ENCODE measurements around the gene APC. TPM values are rescaled to one million over a fixed set of nuclear protein-coding genes. Genes with fewer than 3 reads are reported as not detected.

APC gene
- total RNA-seq, 1 donor from 2014 or later: 53.9 TPM

DNA sequence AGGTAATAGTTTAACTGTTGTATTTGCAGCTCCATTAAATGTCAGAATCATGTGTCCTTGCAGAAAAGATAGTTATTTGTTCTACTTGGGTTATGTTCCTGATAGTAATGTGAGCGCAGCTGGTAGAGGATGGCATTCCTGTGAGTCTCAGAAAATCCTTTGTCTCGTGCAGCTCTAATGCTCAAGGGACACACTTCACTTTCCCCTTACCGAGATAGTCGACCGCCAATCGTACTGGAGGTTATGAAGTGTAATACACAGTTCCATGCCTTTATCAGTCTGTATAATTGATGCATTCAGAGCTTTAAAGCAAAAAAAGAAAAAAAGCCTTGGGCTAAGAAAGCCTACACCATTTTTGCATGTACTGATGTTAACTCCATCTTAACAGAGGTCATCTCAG, 63.2 kb downstream of the APC start:
- Histone ChIP-seq H3K36me3 (ENCODE audit: insufficient read depth, low read length) (peaks cover 2% of the 10 kb centered on the region), H3K27ac (ENCODE audit: low read depth, low read length) (no peak overlapping the region), H3K9ac (ENCODE audit: low read length) (no peak overlapping the region), H3K4me2 (ENCODE audit: low read length) (no peak overlapping the region), H3K79me2 (ENCODE audit: insufficient read depth, low read length) (no peaks in the 10 kb centered on the region), H4K20me1 (ENCODE audit: insufficient read depth, low read length) (peaks cover 3% of the 10 kb centered on the region), H3K4me3 (ENCODE audit: insufficient read depth, low read depth, low read length) (no peak overlapping the region), H3K27me3 (ENCODE audit: insufficient read depth, low read length) (no peaks in the 10 kb centered on the region), H3K4me1 (ENCODE audit: insufficient read depth, low read length) (peaks cover 3% of the 10 kb centered on the region), H2AFZ (ENCODE audit: low read depth, low read length) (no peak overlapping the region), H3K9me3 (ENCODE audit: insufficient read depth, low read depth, low read length) (no peaks in the 10 kb centered on the region)
- DNase-seq (ENCODE audit: low read depth): no peak
- H3K4me1 Mint-ChIP-seq (ENCODE audit: low read depth, unreplicated experiment): peaks cover 9% of the 10 kb centered on the region
- peaks cover 5% of the 10 kb centered on the region for H3K36me3 Mint-ChIP-seq (ENCODE audit: low read depth, unreplicated experiment)
- no peak for FAIRE-seq
- no peaks in the 10 kb centered on the region for H3K27me3 Mint-ChIP-seq (ENCODE audit: low read depth, unreplicated experiment)
- no peak overlapping the region for H3K4me3 Mint-ChIP-seq (ENCODE audit: unreplicated experiment)
- TF ChIP-seq EZH2 (IDR thresholded peaks at IDR 0.05; ENCODE audit: insufficient read depth, low read length): no peak
- TF ChIP-seq, protein P1, sequence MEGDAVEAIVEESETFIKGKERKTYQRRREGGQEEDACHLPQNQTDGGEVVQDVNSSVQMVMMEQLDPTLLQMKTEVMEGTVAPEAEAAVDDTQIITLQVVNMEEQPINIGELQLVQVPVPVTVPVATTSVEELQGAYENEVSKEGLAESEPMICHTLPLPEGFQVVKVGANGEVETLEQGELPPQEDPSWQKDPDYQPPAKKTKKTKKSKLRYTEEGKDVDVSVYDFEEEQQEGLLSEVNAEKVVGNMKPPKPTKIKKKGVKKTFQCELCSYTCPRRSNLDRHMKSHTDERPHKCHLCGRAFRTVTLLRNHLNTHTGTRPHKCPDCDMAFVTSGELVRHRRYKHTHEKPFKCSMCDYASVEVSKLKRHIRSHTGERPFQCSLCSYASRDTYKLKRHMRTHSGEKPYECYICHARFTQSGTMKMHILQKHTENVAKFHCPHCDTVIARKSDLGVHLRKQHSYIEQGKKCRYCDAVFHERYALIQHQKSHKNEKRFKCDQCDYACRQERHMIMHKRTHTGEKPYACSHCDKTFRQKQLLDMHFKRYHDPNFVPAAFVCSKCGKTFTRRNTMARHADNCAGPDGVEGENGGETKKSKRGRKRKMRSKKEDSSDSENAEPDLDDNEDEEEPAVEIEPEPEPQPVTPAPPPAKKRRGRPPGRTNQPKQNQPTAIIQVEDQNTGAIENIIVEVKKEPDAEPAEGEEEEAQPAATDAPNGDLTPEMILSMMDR (IDR thresholded peaks at IDR 0.05; ENCODE audit: insufficient read depth, low read depth, low read length): no peak
- H3K27ac Mint-ChIP-seq (ENCODE audit: unreplicated experiment): no peak overlapping the region
- H3K9me3 Mint-ChIP-seq (ENCODE audit: unreplicated experiment): no peaks in the 10 kb centered on the region

DNA sequence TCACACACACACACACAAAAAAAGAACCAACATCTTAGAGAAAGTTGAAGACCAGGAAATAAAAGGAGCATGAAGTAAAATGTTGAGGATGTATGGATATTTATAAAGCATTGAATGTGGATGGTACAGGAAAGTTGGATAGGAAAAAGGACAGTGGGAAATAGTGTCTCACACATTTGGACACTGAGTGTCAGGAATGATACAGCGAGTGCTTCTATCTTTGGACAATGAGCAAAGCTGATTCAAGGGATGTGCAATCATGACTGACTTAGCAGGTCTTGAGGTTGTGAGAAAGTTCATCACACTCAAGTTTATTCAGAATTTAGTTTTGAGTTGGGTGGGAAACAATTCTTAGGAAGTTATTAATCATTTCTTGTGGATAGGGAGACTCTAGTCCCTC, 73.3 kb downstream of the APC start:
- no peak for DNase-seq (ENCODE audit: low read depth)
- H3K27ac Mint-ChIP-seq (ENCODE audit: unreplicated experiment): no peak overlapping the region
- no peak for FAIRE-seq

DNA sequence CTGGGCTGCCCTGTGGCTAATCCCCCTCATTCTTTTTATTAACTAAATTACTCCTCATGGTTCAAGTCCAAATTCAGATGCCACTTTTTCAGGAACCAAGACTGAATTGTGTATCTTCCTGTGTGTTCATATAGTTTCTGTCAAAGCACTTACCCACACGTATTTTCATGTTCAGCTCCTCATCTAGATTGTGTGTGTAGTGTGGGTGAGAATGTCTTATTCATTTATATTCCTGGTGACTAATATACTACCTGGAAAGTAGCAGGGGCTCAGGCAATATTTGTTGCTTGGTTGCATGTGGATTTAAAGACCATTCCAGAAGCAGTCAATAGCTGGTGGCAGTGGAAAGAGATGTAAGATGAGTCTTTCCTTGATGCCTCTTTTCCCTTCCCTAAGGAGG, 74.9 kb downstream of the APC start:
- no peaks in the 10 kb centered on the region for H3K79me2 ChIP-seq (ENCODE audit: insufficient read depth, low read length)
- H3K9me3 ChIP-seq (ENCODE audit: insufficient read depth, low read depth, low read length): no peaks in the 10 kb centered on the region
- Mint-ChIP-seq H3K4me1 (ENCODE audit: low read depth, unreplicated experiment) (no peaks in the 10 kb centered on the region), H3K27ac (ENCODE audit: unreplicated experiment) (no peak overlapping the region), H3K4me3 (ENCODE audit: unreplicated experiment) (no peak overlapping the region), H3K36me3 (ENCODE audit: low read depth, unreplicated experiment) (peaks cover 24% of the 10 kb centered on the region), H3K9me3 (ENCODE audit: unreplicated experiment) (no peaks in the 10 kb centered on the region), H3K27me3 (ENCODE audit: low read depth, unreplicated experiment) (no peaks in the 10 kb centered on the region)
- H3K36me3 ChIP-seq (ENCODE audit: insufficient read depth, low read length): no peaks in the 10 kb centered on the region
- no peak for TF ChIP-seq EZH2 (IDR thresholded peaks at IDR 0.05; ENCODE audit: insufficient read depth, low read length)
- TF ChIP-seq, protein P1 (IDR thresholded peaks at IDR 0.05; ENCODE audit: insufficient read depth, low read depth, low read length): no peak
- no peaks in the 10 kb centered on the region for H4K20me1 ChIP-seq (ENCODE audit: insufficient read depth, low read length)
- no peak for DNase-seq (ENCODE audit: low read depth)
- H3K9ac ChIP-seq (ENCODE audit: low read length): no peak overlapping the region
- no peak overlapping the region for H3K4me3 ChIP-seq (ENCODE audit: insufficient read depth, low read depth, low read length)
- FAIRE-seq: no peak
- no peak overlapping the region for H2AFZ ChIP-seq (ENCODE audit: low read depth, low read length)
- no peak overlapping the region for H3K4me2 ChIP-seq (ENCODE audit: low read length)
- H3K27me3 ChIP-seq (ENCODE audit: insufficient read depth, low read length): no peaks in the 10 kb centered on the region
- H3K4me1 ChIP-seq (ENCODE audit: insufficient read depth, low read length): no peaks in the 10 kb centered on the region
- H3K27ac ChIP-seq (ENCODE audit: low read depth, low read length): no peak overlapping the region

More for the DNA sequence above, 73.3 kb downstream of the APC start:
- H3K27me3 Mint-ChIP-seq (ENCODE audit: low read depth, unreplicated experiment): no peaks in the 10 kb centered on the region
- Histone ChIP-seq H3K4me1 (ENCODE audit: insufficient read depth, low read length) (no peaks in the 10 kb centered on the region), H2AFZ (ENCODE audit: low read depth, low read length) (no peak overlapping the region), H3K9ac (ENCODE audit: low read length) (no peak overlapping the region), H3K9me3 (ENCODE audit: insufficient read depth, low read depth, low read length) (no peaks in the 10 kb centered on the region), H3K27ac (ENCODE audit: low read depth, low read length) (no peak overlapping the region), H3K27me3 (ENCODE audit: insufficient read depth, low read length) (no peaks in the 10 kb centered on the region), H3K4me3 (ENCODE audit: insufficient read depth, low read depth, low read length) (no peak overlapping the region), H3K4me2 (ENCODE audit: low read length) (no peak overlapping the region), H4K20me1 (ENCODE audit: insufficient read depth, low read length) (no peaks in the 10 kb centered on the region), H3K79me2 (ENCODE audit: insufficient read depth, low read length) (no peaks in the 10 kb centered on the region), H3K36me3 (ENCODE audit: insufficient read depth, low read length) (no peaks in the 10 kb centered on the region)
- TF ChIP-seq, protein P1 (IDR thresholded peaks at IDR 0.05; ENCODE audit: insufficient read depth, low read depth, low read length): no peak
- H3K9me3 Mint-ChIP-seq (ENCODE audit: unreplicated experiment): no peaks in the 10 kb centered on the region
- no peak overlapping the region for H3K4me3 Mint-ChIP-seq (ENCODE audit: unreplicated experiment)
- H3K4me1 Mint-ChIP-seq (ENCODE audit: low read depth, unreplicated experiment): no peaks in the 10 kb centered on the region
- peaks cover 22% of the 10 kb centered on the region for H3K36me3 Mint-ChIP-seq (ENCODE audit: low read depth, unreplicated experiment)

All from astrocyte (in vitro differentiated cells and primary cell).